GM20000 (cell line): ENCODE data around the gene RFX3.
A peak's percentile ranks its signal among the peaks of the same experiment; 100 is the strongest.

Experiments used
- DNase-seq: peaks from one replicate; pipeline ENCODE4 v3.0.0; 2012; ENCODE audit warnings: low spot score
- CTCF ChIP-seq: IDR thresholded peaks from 2 replicates; pipeline ENCODE4 v1.5.1; 2012; ENCODE audit warnings: mild to moderate bottlenecking, control low read depth; ENCODE audit errors: extremely low read depth, missing control alignments

RFX3 gene

GRCh38 chr9:3447788-3448187 is 78.0 kb downstream of the RFX3 start:
- TF ChIP-seq CTCF = no peak
- no peak for DNase-seq

GRCh38 chr9:3447143-3447542 is 78.7 kb downstream of the RFX3 start:
- no peak for TF ChIP-seq CTCF
- DNase-seq = no peak

GRCh38 chr9:3446313-3446712 is 79.5 kb downstream of the RFX3 start:
- no peak for TF ChIP-seq CTCF
- DNase-seq = no peak

GRCh38 chr9:3444016-3444415 is 81.8 kb downstream of the RFX3 start:
- no peak for TF ChIP-seq CTCF
- DNase-seq = no peak

- DNase-seq = peak; percentile 51
- TF ChIP-seq CTCF = peak; percentile 23
Measured at GRCh38 chr9:3441197-3441816, 84.5 kb downstream of the RFX3 start.

- DNase-seq = no peak
- TF ChIP-seq CTCF = no peak
Measured at GRCh38 chr9:3436629-3437420, 89.0 kb downstream of the RFX3 start.

GRCh38 chr9:3435732-3436131 is 90.1 kb downstream of the RFX3 start:
- TF ChIP-seq CTCF = no peak
- no peak for DNase-seq
